ENCODE measurements around the gene ZSWIM9.

DNA sequence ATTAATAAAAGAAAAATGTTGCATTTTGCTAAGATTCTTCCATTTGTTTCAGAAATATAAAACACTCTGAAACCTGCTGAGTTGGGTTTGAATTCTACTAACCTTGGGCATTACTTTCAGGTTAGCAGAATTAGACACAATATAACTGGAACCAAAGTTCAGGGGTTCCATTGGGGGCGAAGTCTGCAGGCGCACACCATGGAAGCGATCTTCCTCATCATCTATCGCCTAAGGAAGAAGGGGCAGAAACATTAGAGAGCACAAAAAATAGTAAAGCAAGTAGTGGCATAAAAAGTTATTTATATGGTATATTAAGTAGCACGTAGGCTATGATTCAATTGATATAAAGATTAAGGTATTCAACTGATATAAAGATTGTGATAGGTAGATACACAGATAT, 51.1 kb downstream of the ZSWIM9 start:
- no peak for TF ChIP-seq POLR2AphosphoS5 (IDR thresholded peaks at IDR 0.05; ENCODE audit: borderline replicate concordance, low read depth, low read length)
- no peak for TF ChIP-seq EZH2 (IDR thresholded peaks at IDR 0.05)
